ENCODE data around the gene RUNX1.
"Not testable (repeated sequence)": the region's sequence is repeated elsewhere in the genome, so short reads cannot be mapped to it uniquely, and the experiment has no call there.

Gene RUNX1

GRCh38 chr21:34969423-34970166 is 79.5 kb downstream of the RUNX1 start:
- no peak for DNase-seq (ENCODE audit: low read depth)

GRCh38 chr21:34968414-34969333 is 80.4 kb downstream of the RUNX1 start:
- DNase-seq (ENCODE audit: low read depth), result no peak

- no peak for DNase-seq (ENCODE audit: low read depth)
Measured at GRCh38 chr21:34967509-34968289, 81.4 kb downstream of the RUNX1 start.

- not testable (repeated sequence) for DNase-seq (ENCODE audit: low read depth)
Measured at GRCh38 chr21:34966881-34967280, 82.2 kb downstream of the RUNX1 start.

- DNase-seq (ENCODE audit: low read depth), result peak; percentile 74
Measured at GRCh38 chr21:34965200-34966174, 83.6 kb downstream of the RUNX1 start.

GRCh38 chr21:34962586-34963222 is 86.4 kb downstream of the RUNX1 start:
- DNase-seq (ENCODE audit: low read depth), result peak; percentile 28

- no peak for DNase-seq (ENCODE audit: low read depth)
Measured at GRCh38 chr21:34962136-34962535, 87.0 kb downstream of the RUNX1 start.

- DNase-seq (ENCODE audit: low read depth), result no peak
Measured at GRCh38 chr21:34960687-34961086, 88.4 kb downstream of the RUNX1 start.

GRCh38 chr21:34959607-34960006 is 89.5 kb downstream of the RUNX1 start:
- no peak for DNase-seq (ENCODE audit: low read depth)

- no peak for DNase-seq (ENCODE audit: low read depth)
Measured at GRCh38 chr21:34958040-34958439, 91.1 kb downstream of the RUNX1 start.

- DNase-seq (ENCODE audit: low read depth), result no peak
Measured at GRCh38 chr21:34956416-34957316, 92.4 kb downstream of the RUNX1 start.

GRCh38 chr21:34953950-34954349 is 95.2 kb downstream of the RUNX1 start:
- DNase-seq (ENCODE audit: low read depth), result no peak

- no peak for DNase-seq (ENCODE audit: low read depth)
Measured at GRCh38 chr21:34952701-34953100, 96.4 kb downstream of the RUNX1 start.

GRCh38 chr21:34951868-34952267 is 97.2 kb downstream of the RUNX1 start:
- DNase-seq (ENCODE audit: low read depth), result not testable (repeated sequence)

- DNase-seq (ENCODE audit: low read depth), result no peak
Measured at GRCh38 chr21:34950980-34951379, 98.1 kb downstream of the RUNX1 start.

- DNase-seq (ENCODE audit: low read depth), result no peak
Measured at GRCh38 chr21:34949499-34949898, 99.6 kb downstream of the RUNX1 start.

- DNase-seq (ENCODE audit: low read depth), result no peak
Measured at GRCh38 chr21:34949030-34949429, 100.1 kb downstream of the RUNX1 start.

GRCh38 chr21:34948157-34948556 is 100.9 kb downstream of the RUNX1 start:
- DNase-seq (ENCODE audit: low read depth), result no peak

GRCh38 chr21:34946916-34947534 is 102.1 kb downstream of the RUNX1 start:
- DNase-seq (ENCODE audit: low read depth), result peak; percentile 78
